Transverse colon (tissue), 4 donors: ENCODE measurements around the gene RSKR. TPM values are rescaled to one million over a fixed set of nuclear protein-coding genes. Genes with fewer than 3 reads are reported as not detected.

Experiments
- DNase-seq: peaks from one replicate; pipeline ENCODE4 v3.0.0-alpha.2; 2019
- H3K27ac ChIP-seq, 4 donors: fragments of 200-600 bp; sonication (generic); 2 replicates each; pipeline ENCODE4 v1.5.1; 2016 to 2018; ENCODE audit warnings: inconsistent platforms in 4 of 4
- H3K27me3 ChIP-seq: fragments of 200-600 bp; sonication (generic); 2 replicates; pipeline ENCODE4 v1.5.1; 2017; ENCODE audit warnings: inconsistent platforms
- H3K36me3 ChIP-seq, 4 donors: fragments of 200-600 bp; sonication (generic); 2 replicates each; pipeline ENCODE4 v1.5.1; 2017 to 2019; ENCODE audit warnings: inconsistent platforms in 4 of 4
- H3K4me1 ChIP-seq, 4 donors: fragments of 200-600 bp; sonication (generic); 2 replicates each; pipeline ENCODE4 v1.5.1; 2017 to 2020; ENCODE audit warnings: inconsistent platforms in 4 of 4
- H3K4me3 ChIP-seq, 4 donors: fragments of 200-600 bp; sonication (generic); 1 replicate in 1 of 4; 2 replicates in 3 of 4; pipeline versions ENCODE4 v1.5.1 to v1.6.1; 2017 to 2019; ENCODE audit warnings: inconsistent platforms in 4 of 4
- H3K9me3 ChIP-seq, 2 donors: fragments of 200-600 bp; sonication (generic); 2 replicates each; pipeline ENCODE4 v1.5.1; 2017 to 2019; ENCODE audit warnings: inconsistent platforms in 2 of 2
- EP300 ChIP-seq: sonication (generic); formaldehyde crosslinking; IDR thresholded peaks from one replicate; pipeline ENCODE4 v1.6.1; 2017; ENCODE audit warnings: antibody characterized with exemption, low read depth
- POLR2A ChIP-seq: fragments of 450-650 bp; IDR thresholded peaks from one replicate; pipeline ENCODE4 v1.6.1; 2016; ENCODE audit warnings: antibody characterized with exemption, mild to moderate bottlenecking, moderate library complexity
- POLR2AphosphoS5 ChIP-seq, 3 donors: sonication (generic); formaldehyde crosslinking; IDR thresholded peaks; one replicate each; pipeline ENCODE4 v1.6.1; 2016; ENCODE audit warnings: antibody characterized with exemption in 3 of 3
- WGBS, 2 donors: methylation state at CpG; one replicate each; pipeline ENCODE4 v1.1.5; 2018; ENCODE audit warnings: low coverage in 1 of 2; 5-methylcytosine and 5-hydroxymethylcytosine counted together
- in situ Hi-C, 4 donors: fragments of 200-750 bp; cut with MboI; loops; one replicate each; pipeline versions ENCODE4 v1.15.0 to v1.15.1; 2017; ENCODE audit warnings: low sequenced_read_pairs in 3 of 4, low pct_ligation_motif_present in 1 of 4, low pct_unique_long_range_greater_than_20kb in 1 of 4
- intact Hi-C: fragments of 100-400 bp; cut with DNase I; formaldehyde crosslinking; loops from one replicate; pipeline ENCODE4 v1.15.1; 2023; ENCODE audit warnings: low total_unique reads
- total RNA-seq, 4 donors: library from RNA; depleted of rRNA; stranded (reverse); fragments of >200 nt; gene quantifications; one replicate each; pipeline ENCODE4 v1.1.0, GENCODE V29; 2016
- TF ChIP-seq, protein P1 (sequence below), 5 experiments: fragments of 200-600 bp in 3 of 5; fragments of 450-650 bp in 2 of 5; sonication (generic) in 3 of 5; IDR thresholded peaks; 1 replicate in 2 of 5; 2 replicates in 3 of 5; pipeline ENCODE4 v1.5.1; 2016 to 2017; ENCODE audit warnings: antibody characterized with exemption in 5 of 5, inconsistent platforms in 3 of 5, mild to moderate bottlenecking in 2 of 5, moderate library complexity in 1 of 5

Gene RSKR
- total RNA-seq, 4 donors from 2014 or later, result 8.3 to 70.8 (median 22.1) TPM

DNA sequence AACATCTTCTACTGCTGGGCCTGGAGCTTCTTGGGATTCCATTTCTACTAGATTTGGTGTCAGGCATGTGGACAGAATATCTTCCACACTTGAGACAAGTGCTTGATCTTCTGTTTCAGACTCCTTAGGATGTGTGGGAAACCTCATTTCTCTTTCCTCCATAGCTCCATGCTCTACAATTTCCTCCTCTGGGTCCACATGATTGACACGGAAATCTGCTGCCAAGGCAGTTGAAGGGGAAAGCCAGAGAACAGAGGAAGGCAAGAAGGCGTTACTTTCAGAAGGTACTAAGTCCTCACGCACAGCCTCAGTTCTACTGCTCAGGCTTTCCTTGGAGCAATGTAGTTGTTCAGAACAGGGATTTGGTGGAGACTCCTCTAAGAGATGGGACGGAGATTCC is 21.7 kb downstream of the RSKR start:
- no peaks in the 10 kb centered on the region for H3K4me1 ChIP-seq
- H3K27me3 ChIP-seq, result no peaks in the 10 kb centered on the region
- intact Hi-C loops (no loop called here), in situ Hi-C loops (no loop called here)
- H3K36me3 ChIP-seq, result no peaks in the 10 kb centered on the region
- no peaks in the 10 kb centered on the region for H3K9me3 ChIP-seq
- 94% methylated on average over 4 of the region's 4 CpGs; no CpG with 5 or more reads in 1 of the 2 donors for WGBS, 2 donors
- DNase-seq, result no peak
- TF ChIP-seq EP300 (no peak), POLR2A (no peak), POLR2AphosphoS5 (IDR thresholded peaks at IDR 0.05) (no peak)
- TF ChIP-seq, protein P1, sequence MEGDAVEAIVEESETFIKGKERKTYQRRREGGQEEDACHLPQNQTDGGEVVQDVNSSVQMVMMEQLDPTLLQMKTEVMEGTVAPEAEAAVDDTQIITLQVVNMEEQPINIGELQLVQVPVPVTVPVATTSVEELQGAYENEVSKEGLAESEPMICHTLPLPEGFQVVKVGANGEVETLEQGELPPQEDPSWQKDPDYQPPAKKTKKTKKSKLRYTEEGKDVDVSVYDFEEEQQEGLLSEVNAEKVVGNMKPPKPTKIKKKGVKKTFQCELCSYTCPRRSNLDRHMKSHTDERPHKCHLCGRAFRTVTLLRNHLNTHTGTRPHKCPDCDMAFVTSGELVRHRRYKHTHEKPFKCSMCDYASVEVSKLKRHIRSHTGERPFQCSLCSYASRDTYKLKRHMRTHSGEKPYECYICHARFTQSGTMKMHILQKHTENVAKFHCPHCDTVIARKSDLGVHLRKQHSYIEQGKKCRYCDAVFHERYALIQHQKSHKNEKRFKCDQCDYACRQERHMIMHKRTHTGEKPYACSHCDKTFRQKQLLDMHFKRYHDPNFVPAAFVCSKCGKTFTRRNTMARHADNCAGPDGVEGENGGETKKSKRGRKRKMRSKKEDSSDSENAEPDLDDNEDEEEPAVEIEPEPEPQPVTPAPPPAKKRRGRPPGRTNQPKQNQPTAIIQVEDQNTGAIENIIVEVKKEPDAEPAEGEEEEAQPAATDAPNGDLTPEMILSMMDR (IDR thresholded peaks at IDR 0.05), result no peak
- no peak overlapping the region for H3K27ac ChIP-seq
- no peak overlapping the region for H3K4me3 ChIP-seq

DNA sequence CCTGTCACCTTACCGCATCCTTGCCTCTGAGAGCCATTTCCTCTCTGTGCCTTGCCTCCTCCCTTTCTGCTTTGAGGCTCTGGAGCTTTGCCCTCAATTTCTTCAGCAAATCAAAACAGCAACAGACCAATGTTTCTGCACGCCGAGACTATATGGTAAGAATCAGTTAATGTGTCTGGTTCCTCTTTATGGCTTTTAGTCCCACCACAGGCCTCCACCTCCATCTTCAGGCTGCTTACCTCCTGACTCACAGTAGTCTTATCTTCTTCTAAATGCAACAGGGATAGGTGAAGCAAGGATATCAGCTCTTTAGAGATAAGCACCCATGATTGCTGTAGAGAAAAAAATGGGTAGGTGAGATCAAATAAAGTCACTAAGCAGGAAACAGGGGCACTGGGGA is 28.1 kb downstream of the RSKR start:
- no peak overlapping the region for H3K27ac ChIP-seq
- DNase-seq, result no peak
- H3K4me3 ChIP-seq, result no peak overlapping the region
- in situ Hi-C loops, result no loop called here
- H3K27me3 ChIP-seq, result no peaks in the 10 kb centered on the region
- 89 to 97% methylated on average over 3 of the region's 3 CpGs for WGBS, 2 donors
- TF ChIP-seq, protein P1 (IDR thresholded peaks at IDR 0.05), result no peak
- TF ChIP-seq EP300 (no peak), POLR2AphosphoS5 (IDR thresholded peaks at IDR 0.05) (no peak)
- no peaks in the 10 kb centered on the region for H3K9me3 ChIP-seq
- H3K36me3 ChIP-seq, result peaks cover 0 to 3% (median 0%) of the 10 kb centered on the region in 4 donors
- intact Hi-C loops, result no loop called here
- H3K4me1 ChIP-seq, result no peaks in the 10 kb centered on the region

DNA sequence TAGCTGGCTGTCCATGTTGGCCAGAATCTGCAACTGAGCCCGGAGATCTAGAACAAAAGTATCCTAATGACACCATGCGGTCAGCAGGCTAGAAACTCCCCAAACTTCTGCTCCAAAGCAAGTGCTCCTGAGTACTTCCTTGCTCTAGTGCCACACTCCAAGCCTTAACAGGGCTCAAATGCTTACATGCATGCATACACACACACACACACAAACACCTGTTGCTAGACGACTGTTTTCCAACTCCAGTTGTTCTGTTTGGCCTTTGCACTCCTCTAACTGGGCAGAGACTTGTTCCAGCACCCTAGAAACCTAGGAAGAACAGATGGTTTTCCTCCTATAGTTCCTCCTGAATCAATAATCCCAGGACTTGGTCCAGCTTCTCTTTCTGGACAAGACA is 29.6 kb downstream of the RSKR start:
- Histone ChIP-seq H3K4me1 (no peaks in the 10 kb centered on the region), H3K27me3 (no peaks in the 10 kb centered on the region), H3K4me3 (no peak overlapping the region), H3K27ac (no peak overlapping the region), H3K9me3 (no peaks in the 10 kb centered on the region), H3K36me3 (peaks cover 0 to 3% (median 0%) of the 10 kb centered on the region in 4 donors)
- intact Hi-C loops (no loop called here), in situ Hi-C loops (no loop called here)
- TF ChIP-seq EP300 (no peak), POLR2AphosphoS5 (IDR thresholded peaks at IDR 0.05) (no peak), POLR2A (no peak)
- TF ChIP-seq, protein P1 (IDR thresholded peaks at IDR 0.05), result no peak
- WGBS, 2 donors, result 50 to 91% methylated on average over 1 to 3 of the region's 3 CpGs
- DNase-seq, result no peak

DNA sequence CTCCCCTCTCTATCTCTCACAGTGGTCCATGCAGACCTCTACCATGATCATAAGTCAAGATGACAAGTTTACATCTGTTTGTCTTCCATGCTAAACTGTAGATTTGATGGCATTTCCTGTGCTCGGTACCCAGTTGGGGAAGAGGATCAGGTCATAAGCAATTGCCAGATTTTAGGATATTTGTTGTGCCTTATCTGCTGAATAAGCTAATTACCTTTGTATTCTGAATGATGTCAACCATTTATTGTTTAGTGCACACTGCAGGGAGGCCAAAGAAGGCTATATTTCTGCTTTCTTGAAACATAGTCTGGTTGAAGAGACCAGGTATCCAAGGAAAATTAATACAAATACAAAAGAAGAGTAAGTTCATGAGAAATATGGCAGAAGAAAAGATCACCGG is 31.5 kb downstream of the RSKR start:
- Histone ChIP-seq H3K27me3 (no peaks in the 10 kb centered on the region), H3K4me1 (peaks cover 0 to under 1% (median 0%) of the 10 kb centered on the region in 4 donors), H3K36me3 (peaks cover 0 to 3% (median 0%) of the 10 kb centered on the region in 4 donors), H3K27ac (no peak overlapping the region), H3K4me3 (no peak overlapping the region), H3K9me3 (no peaks in the 10 kb centered on the region)
- TF ChIP-seq EP300 (no peak), POLR2A (no peak), POLR2AphosphoS5 (IDR thresholded peaks at IDR 0.05) (no peak)
- TF ChIP-seq, protein P1 (IDR thresholded peaks at IDR 0.05), result no peak
- intact Hi-C loops, result no loop called here
- in situ Hi-C loops, result no loop called here
- WGBS, 2 donors, result 93 to 100% methylated on average over 2 of the region's 2 CpGs
- DNase-seq, result no peak
